Left kidney (tissue), 2 donors: Measurements from ENCODE around the gene WASHC2A. TPM values are rescaled to one million over a fixed set of nuclear protein-coding genes. Genes with fewer than 3 reads are reported as not detected.
"Not testable (repeated sequence)": the region's sequence is repeated elsewhere in the genome, so short reads cannot be mapped to it uniquely, and the experiment has no call there.

Experiments used
- DNase-seq: peaks from one replicate; pipeline ENCODE4 v3.0.0-alpha.2; 2013
- polyA plus RNA-seq: library from polyadenylated mRNA; unstranded; fragments of 120-200 nt; gene quantifications from one replicate; pipeline ENCODE4 v1.2.1, GENCODE V29; 2013; ENCODE audit not compliant: insufficient read length

Gene WASHC2A
- polyA plus RNA-seq, 1 donor: 91.0 TPM

GRCh38 chr10:50143512-50144174 is 75.9 kb downstream of the WASHC2A start:
- not testable (repeated sequence) for DNase-seq

GRCh38 chr10:50145575-50145974 is 77.8 kb downstream of the WASHC2A start:
- not testable (repeated sequence) for DNase-seq

GRCh38 chr10:50152792-50153272 is 85.1 kb downstream of the WASHC2A start:
- DNase-seq: peak; percentile 11

DNA sequence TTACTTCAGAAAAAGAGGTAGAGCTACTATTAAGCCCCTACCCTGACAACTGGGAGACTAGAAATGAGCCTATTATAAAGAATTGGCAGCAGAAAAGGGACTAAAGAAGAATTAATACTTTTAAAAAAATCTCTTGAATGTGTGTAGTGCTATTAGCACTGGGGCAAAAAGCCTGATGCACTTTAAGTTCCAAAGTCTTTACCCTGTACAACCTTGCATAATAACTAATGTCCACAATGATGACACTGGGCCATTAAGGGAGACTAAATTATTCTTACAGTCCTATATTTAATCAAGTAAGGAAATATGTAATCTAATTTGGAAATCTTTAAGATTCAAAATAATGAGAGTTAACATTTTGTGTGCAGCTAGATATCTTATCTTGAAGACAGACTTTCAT is 90.1 kb downstream of the WASHC2A start:
- DNase-seq: not testable (repeated sequence)

- not testable (repeated sequence) for DNase-seq
These were observed 92.1 kb downstream of the WASHC2A start for GRCh38 chr10:50159856-50160255.

- DNase-seq: not testable (repeated sequence)
These were observed 97.3 kb downstream of the WASHC2A start for GRCh38 chr10:50165038-50165437.

DNA sequence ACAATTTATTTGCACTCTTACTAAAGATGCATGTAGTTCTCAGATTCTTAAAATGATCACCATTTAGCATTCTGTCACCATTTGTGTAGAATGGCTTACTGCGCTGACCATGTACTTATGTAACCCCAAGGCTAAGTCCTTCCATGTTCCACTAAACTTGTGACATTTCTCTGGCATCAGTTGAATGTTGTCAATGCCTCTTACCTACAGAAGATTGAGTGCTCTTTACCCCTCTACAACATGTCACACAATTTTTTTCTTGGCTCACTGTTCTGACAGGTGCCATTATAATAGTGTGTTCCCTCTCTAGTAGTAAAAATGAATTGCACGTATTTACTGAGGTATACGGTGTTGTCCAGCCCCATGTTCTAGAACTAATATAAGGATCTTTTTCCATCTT is 100.1 kb downstream of the WASHC2A start:
- DNase-seq: not testable (repeated sequence)

DNA sequence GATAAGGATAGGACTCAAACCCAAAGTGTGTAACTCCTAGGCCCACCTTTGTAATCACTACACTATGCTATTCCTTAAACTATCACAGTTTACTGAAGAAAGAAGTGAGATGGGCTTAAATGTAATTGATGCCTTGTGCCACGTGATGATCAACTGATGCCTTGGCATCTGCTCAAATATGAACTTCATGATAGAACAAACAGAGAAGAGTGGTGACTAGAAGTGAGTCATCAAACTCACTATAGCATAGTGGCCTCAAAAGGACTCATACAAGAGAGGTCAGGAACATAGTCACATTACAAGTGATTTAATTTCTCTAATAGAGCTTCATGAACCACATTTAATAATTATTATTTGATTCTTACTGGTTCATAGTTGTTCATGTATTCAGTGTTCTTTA is 101.8 kb downstream of the WASHC2A start:
- not testable (repeated sequence) for DNase-seq

- DNase-seq: not testable (repeated sequence)
These were observed 107.2 kb downstream of the WASHC2A start for GRCh38 chr10:50174788-50175525.

Other genes with a start within 250 kb of the WASHC2A start
- 42.7 TPM for gene PARG, start 125.9 kb upstream of the WASHC2A start, polyA plus RNA-seq
- gene TIMM23B, start 125.9 kb upstream of the WASHC2A start, polyA plus RNA-seq: 22.7 TPM
- 37.6 TPM for gene AGAP6, start 79.5 kb upstream of the WASHC2A start, polyA plus RNA-seq
- gene ASAH2, start 183.6 kb downstream of the WASHC2A start, polyA plus RNA-seq: 6.8 TPM